ENCODE measurements around the gene ENDOU. TPM values are rescaled to one million over a fixed set of nuclear protein-coding genes. Genes with fewer than 3 reads are reported as not detected.

The ENDOU gene
- total RNA-seq, 4 donors from 2014 or later = 0.42 to 1.9 (median 0.75) TPM

- Histone ChIP-seq H3K27me3 (no peaks in the 10 kb centered on the region), H3K36me3 (peaks cover 0 to 7% of the 10 kb centered on the region in 2 donors), H3K27ac (peak overlapping the region; percentile 39 to 86 (median 84)), H3K9me3 (no peaks in the 10 kb centered on the region), H3K4me1 (peaks cover 8 to 54% (median 32%) of the 10 kb centered on the region in 3 donors), H3K4me3 (peak overlapping the region in 1 of 2 donors; percentile 29)
- no peak for ATAC-seq
- TF ChIP-seq, protein P1, sequence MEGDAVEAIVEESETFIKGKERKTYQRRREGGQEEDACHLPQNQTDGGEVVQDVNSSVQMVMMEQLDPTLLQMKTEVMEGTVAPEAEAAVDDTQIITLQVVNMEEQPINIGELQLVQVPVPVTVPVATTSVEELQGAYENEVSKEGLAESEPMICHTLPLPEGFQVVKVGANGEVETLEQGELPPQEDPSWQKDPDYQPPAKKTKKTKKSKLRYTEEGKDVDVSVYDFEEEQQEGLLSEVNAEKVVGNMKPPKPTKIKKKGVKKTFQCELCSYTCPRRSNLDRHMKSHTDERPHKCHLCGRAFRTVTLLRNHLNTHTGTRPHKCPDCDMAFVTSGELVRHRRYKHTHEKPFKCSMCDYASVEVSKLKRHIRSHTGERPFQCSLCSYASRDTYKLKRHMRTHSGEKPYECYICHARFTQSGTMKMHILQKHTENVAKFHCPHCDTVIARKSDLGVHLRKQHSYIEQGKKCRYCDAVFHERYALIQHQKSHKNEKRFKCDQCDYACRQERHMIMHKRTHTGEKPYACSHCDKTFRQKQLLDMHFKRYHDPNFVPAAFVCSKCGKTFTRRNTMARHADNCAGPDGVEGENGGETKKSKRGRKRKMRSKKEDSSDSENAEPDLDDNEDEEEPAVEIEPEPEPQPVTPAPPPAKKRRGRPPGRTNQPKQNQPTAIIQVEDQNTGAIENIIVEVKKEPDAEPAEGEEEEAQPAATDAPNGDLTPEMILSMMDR (IDR thresholded peaks at IDR 0.05) = no peak
- no peak for TF ChIP-seq POLR2A (IDR thresholded peaks at IDR 0.05)
- TF ChIP-seq EP300 (IDR thresholded peaks at IDR 0.05) = no peak
- TF ChIP-seq POLR2AphosphoS5 (IDR thresholded peaks at IDR 0.05) = no peak
- WGBS, 2 donors (ENCODE audit: low coverage in 1 of 2) = 31 to 43% methylated on average over 1 to 4 of the region's 13 CpGs
These were observed 9.3 kb downstream of the ENDOU start for GRCh38 chr12:47715877-47716548.

GRCh38 chr12:47715393-47715876, 9.9 kb downstream of the ENDOU start:
- H3K9me3 ChIP-seq = no peaks in the 10 kb centered on the region
- H3K27me3 ChIP-seq = no peaks in the 10 kb centered on the region
- H3K27ac ChIP-seq = peak overlapping the region in 3 of 4 donors; percentile 84 to 86 (median 84)
- H3K4me3 ChIP-seq = peak overlapping the region in 1 of 2 donors; percentile 29
- peak; percentile 74 for TF ChIP-seq POLR2AphosphoS5 (IDR thresholded peaks at IDR 0.05)
- TF ChIP-seq, protein P1 (IDR thresholded peaks at IDR 0.05) = peak; percentile 77 to 91 (median 86)
- no peak for TF ChIP-seq EP300 (IDR thresholded peaks at IDR 0.05)
- TF ChIP-seq POLR2A (IDR thresholded peaks at IDR 0.05) = no peak
- peaks cover 0 to 1% of the 10 kb centered on the region in 2 donors for H3K36me3 ChIP-seq
- peak; percentile 73 for ATAC-seq
- WGBS, 2 donors (ENCODE audit: low coverage in 1 of 2) = 0 to 3% methylated on average over 5 to 7 of the region's 10 CpGs
- peaks cover 8 to 54% (median 32%) of the 10 kb centered on the region in 3 donors for H3K4me1 ChIP-seq

DNA sequence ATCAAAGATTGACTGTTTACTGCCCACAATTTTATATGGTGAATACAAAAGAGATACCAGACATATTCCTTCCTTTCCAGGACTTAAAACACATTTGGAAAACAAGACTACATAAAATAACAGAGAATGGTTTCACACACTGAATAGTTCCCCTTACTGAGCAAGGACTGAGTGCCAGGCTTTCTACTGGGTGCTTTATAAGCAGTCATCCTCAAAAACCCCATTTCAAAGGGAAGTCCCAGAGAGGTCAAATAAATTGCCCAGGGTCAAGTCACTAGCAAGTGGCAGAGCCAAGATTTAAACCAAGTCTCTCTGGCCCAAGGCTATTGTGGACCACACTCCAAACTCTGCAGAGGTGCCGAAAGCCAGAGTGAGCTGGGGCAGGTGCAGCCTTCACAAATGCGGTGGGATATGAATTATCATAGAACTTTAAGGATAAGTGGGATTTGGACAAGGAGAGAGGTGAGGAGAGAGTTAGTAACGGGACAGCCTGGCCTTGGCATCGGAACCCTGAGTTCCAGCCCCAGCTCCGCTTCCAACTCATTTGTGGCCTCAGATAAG, 10.4 kb downstream of the ENDOU start:
- no peak for ATAC-seq
- 8 to 41% methylated on average over 3 to 5 of the region's 5 CpGs for whole genome bisulfite sequencing, 2 donors (ENCODE audit: low coverage in 1 of 2)
- TF ChIP-seq POLR2A (IDR thresholded peaks at IDR 0.05) (no peak), POLR2AphosphoS5 (IDR thresholded peaks at IDR 0.05) (no peak), EP300 (IDR thresholded peaks at IDR 0.05) (no peak)
- TF ChIP-seq, protein P1 (IDR thresholded peaks at IDR 0.05) = no peak
- Histone ChIP-seq H3K4me1 (peaks cover 8 to 54% (median 32%) of the 10 kb centered on the region in 3 donors), H3K36me3 (no peaks in the 10 kb centered on the region), H3K9me3 (no peaks in the 10 kb centered on the region), H3K4me3 (peak overlapping the region in 1 of 2 donors; percentile 29), H3K27ac (peak overlapping the region in 3 of 4 donors; percentile 84 to 86 (median 84)), H3K27me3 (no peaks in the 10 kb centered on the region)

DNA sequence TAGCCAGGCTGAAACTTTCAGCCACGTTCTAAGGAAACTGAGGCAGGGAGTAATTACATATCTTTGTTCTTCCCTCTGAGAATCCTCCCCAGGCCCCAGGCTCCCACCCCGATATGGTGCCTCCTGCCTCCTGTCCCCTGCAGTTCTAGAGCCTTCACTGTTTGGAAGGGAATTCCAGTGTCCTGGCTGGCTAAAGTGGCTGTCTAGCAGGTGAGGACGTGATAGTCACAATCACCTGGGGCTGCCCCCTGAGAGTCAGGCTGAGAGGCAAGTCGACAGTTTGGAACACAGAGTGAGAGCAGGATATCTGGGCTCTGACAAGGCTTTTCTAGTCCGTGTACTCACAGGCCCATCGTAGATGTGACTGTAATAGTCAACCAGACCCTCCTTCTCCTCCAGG, 13.1 kb downstream of the ENDOU start:
- no peak for ATAC-seq

More for the DNA sequence above, 13.1 kb downstream of the ENDOU start:
- no peaks in the 10 kb centered on the region for H3K9me3 ChIP-seq
- H3K36me3 ChIP-seq = no peaks in the 10 kb centered on the region
- H3K27me3 ChIP-seq = no peaks in the 10 kb centered on the region
- TF ChIP-seq, protein P1 (IDR thresholded peaks at IDR 0.05) = no peak
- TF ChIP-seq POLR2A (IDR thresholded peaks at IDR 0.05) (no peak), POLR2AphosphoS5 (IDR thresholded peaks at IDR 0.05) (no peak), EP300 (IDR thresholded peaks at IDR 0.05) (no peak)
- no peak overlapping the region for H3K4me3 ChIP-seq
- H3K4me1 ChIP-seq = peaks cover 3 to 35% (median 22%) of the 10 kb centered on the region in 3 donors
- no peak overlapping the region for H3K27ac ChIP-seq
- 83% methylated on average over 3 of the region's 6 CpGs; no CpG with 5 or more reads in 1 of the 2 donors for WGBS, 2 donors (ENCODE audit: low coverage in 1 of 2)

Data from gastroesophageal sphincter (tissue), 4 donors.